SK-MEL-5 (cell line): Measurements from ENCODE around the gene RNF6. TPM values are rescaled to one million over a fixed set of nuclear protein-coding genes. Genes with fewer than 3 reads are reported as not detected.

Experiments
- DNase-seq: peaks from one replicate; pipeline ENCODE4 v3.0.0-alpha.2; 2016; ENCODE audit warnings: low read depth, low spot score
- in situ Hi-C: cut with HindIII; loops from 2 replicates; pipeline ENCODE4 v1.10.0; 2016; ENCODE audit warnings: low sequenced_read_pairs, high pct_unique_total_duplicates, low pct_unique_long_range_greater_than_20kb
- total RNA-seq: library from RNA; depleted of rRNA; stranded (reverse); fragments of >200 nt; shearing (Covaris generic); gene quantifications from 2 replicates; pipeline ENCODE4 v1.2.3, GENCODE V29; 2014

Gene RNF6
- total RNA-seq, 1 experiment from 2014 or later = 52.0 TPM

DNA sequence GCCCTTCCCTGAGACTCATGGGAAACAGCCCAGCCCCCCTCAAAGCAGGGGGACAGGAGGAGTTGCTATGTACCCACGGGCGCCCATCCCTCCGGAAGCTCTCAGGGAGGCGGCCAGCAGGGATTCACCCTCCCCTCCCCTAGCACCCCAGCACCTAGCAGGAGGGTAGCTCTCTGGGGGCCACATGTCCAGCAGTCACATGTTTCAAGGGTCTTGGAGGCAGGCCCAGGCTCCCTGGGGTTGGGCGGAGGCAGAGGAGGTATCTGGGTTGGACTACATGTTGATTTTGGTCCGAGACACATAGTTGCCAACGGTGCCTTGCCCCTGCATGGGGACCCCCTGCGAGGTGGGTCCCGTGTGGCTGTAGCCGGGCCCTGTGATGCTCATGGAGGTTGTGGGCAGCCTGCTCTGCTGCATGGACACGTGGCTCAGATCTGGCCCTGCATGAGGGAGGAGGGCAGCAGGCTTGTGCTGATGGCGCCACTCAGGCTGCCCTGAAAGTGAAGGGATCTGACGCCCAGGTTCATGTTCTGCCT, 7.0 kb upstream of the RNF6 start:
- DNase-seq = no peak
- in situ Hi-C loops = no loop called here

DNA sequence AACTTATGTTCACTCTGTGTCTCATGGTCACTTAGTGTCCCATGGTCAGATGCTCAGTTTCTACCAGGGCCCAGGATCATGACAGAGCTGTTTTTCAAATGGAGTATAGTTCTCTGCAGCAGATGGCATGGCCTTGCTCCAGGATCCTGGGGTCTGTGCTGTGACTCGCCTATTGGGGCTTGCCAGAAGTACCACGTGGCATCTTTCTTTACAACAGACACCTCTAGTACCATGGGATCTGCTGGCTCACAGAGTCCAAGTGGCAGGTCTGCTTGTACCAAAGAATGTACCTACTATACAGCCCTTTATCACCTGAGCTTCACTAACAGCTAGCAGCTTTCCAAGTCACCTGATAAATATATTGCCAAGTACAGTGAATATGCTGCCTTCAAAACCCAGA, 6.0 kb upstream of the RNF6 start:
- no peak for DNase-seq
- in situ Hi-C loops = no loop called here

DNA sequence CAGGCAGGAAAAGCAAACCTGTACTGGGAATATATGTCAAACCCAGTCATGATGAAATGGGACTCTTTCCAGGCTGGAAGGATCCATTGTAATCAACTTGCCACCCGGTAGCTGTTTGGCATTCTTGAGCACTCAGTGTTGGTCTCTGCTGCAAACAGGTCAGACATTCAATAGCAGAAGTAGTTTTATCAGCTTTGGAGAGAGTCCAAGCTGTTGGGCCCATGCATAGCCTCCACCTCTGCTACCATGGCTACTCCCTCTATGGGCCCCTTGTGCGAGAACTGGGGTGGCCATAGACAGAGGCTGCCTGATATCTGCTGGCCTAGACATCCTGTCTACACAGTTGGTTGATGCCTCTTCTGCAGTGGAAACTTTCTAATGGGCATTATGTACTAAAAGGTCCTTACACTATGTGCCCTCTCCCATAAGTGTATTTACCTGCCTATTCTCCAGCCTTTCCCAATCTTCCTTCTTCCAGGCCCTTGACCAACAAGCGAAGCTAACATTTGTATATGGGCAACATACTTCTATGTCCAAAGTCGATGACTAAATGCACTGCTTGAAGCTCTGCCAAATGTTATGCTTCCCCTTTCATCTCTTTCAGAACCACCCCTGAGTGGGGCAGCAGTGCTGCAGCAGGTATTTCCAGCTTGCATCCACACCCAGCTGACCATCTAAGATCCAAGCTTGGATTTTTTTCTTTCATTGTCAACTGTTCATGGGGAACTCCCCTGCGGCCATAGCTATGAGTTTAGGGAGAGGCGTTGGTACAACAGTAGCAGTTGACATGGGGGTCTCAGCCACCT, 5.3 kb upstream of the RNF6 start:
- in situ Hi-C loops = no loop called here
- DNase-seq = no peak

DNA sequence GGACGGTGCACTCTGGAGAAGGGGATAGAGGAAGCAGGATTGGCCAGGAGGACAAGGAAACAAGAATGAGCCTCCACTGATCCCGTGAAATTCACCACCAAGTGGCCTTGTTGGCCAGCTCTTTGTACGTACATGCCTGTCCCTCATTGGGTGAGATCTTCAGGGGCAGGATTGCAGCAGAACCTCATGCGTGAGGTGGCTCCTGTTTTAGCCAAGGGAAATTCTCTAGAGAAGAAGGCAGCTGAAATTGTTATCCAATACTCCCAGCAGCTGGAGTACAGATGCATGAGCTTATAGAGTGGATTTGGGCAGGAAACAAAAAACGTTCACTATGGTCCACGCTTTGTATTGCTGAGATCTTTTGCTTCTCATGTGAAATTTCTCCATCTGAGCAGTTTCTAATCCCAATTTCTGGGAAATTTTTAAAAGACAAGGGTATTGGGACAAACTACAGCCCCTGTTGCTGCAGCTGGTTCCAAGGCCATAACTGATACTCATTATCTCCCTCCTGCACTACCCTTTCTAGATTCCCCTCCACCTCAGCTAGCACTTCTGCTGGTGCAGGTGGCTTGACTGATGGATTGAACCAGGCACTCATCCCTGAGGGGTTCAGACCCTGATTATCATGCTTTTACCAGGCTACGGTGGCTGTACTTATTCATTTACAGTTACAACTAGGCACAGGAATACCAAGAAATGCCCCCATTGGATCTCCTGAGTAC, 3.9 kb upstream of the RNF6 start:
- in situ Hi-C loops = no loop called here
- no peak for DNase-seq

DNA sequence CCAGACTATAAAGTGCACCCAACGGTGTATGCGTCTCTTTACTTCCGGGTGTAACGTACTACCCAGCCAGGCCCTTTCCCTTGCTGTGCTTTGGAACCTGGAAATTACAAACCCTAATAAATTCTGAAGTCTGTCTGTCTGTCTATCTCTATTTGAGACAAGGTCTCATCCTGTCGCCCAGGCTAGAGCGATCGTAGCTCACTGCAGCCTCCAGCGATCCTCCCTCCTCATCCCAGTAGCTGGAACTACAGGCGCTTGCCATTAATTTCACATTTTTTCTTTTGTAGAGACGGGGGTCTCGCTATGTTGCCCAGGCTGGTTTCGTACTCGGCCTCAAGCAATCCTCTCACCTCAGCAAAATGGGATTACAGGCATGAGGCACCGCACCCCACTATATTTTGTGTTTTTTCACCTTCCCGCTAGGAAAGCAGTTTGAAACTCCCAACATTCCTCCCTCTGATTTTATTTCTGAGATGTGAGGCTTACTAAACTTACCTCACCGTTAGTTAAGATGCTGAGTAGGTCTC, 469 bp upstream of the RNF6 start:
- DNase-seq = no peak
- in situ Hi-C loops = no loop called here

DNA sequence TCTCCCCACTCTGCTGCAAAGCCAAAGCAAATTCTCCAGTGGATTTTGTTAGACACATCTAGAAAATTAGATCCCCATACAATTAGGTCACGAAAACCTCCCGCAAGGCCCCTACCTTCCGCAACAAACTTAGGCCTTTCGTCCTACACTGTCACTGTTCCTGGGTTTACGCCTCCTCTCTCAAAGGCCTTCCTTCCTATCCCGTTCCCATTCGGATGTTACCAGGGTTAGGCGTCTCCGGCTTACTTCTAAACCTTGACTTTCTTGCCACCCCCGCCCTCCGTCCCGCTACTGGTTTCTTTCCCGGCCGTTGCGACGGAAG, 754 bp downstream of the RNF6 start:
- in situ Hi-C loops = no loop called here
- no peak for DNase-seq

DNA sequence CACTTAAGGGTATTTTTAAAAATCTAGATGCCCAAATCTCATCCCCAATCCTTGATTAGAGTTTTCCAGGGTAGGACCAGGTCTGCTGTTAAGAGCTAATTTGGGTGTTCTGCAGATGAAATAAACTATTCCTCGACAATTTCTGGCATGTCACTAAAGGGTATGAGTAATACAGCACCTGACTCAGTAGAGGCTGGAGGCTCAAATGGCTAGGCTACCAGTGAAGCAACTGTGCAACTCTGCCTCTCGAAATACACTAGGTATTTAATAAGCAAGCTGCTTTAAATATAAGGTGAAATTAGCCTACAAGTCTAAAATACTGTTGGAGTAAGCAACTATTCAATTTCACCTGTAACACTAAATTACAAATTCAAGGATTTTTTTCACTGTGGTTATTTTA, 1.5 kb downstream of the RNF6 start:
- DNase-seq = peak; percentile 10
- in situ Hi-C loops = no loop called here

DNA sequence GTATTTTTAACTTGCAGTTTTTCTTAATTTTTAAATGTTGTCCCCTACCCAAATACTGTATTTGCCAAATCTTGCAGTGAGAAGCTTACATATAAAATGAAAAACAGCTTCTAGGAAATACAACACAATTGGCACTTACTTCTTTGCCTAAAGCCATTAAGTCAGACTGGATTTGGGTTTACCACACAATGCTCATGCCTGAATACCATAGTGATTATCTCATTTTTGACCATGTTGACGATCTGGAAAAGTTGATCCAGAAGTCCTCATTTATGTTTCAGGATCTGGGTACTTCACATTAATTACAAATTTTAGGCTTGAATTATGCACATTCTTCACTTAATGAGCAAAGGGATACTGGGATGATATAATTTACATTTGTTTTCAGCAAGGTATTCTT, 2.4 kb downstream of the RNF6 start:
- in situ Hi-C loops = no loop called here
- no peak for DNase-seq

DNA sequence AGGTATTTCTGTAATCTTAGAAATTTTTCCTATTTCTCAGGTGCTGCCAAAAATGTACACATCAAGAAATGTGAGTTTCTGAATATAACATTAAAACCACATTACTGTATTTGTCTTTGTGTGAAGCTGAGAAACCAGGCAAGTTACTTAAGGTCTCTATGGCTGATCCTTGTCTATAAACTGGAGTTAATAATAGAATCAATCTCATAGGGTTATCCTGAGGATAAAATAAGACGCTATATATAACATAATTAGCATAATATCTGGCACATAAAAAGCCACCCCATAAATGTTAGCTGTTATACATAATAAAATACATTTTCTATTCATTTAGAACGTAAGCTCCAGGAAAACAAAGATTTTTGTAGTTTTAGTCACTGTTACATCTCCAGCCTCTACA, 6.1 kb downstream of the RNF6 start:
- no peak for DNase-seq
- in situ Hi-C loops = no loop called here

DNA sequence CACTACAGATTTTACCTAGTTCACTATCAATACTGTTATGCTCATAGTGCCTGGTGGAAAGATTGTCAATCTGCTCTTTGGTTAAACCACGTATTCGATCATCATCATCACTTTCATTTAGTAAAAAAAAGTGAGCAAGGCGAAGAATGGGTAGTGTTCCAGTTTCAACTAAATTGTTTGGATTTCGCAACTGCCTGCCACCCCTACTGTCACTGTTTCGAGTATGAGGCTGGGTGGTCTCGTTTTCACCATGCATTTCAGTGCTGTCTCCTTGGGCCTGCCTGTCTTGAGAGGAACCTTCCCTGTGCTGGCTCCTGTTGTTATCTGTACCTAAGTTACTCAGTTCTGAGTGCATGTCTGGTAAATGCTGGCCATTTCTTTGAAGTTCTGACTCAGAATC, 8.1 kb downstream of the RNF6 start:
- no peak for DNase-seq

DNA sequence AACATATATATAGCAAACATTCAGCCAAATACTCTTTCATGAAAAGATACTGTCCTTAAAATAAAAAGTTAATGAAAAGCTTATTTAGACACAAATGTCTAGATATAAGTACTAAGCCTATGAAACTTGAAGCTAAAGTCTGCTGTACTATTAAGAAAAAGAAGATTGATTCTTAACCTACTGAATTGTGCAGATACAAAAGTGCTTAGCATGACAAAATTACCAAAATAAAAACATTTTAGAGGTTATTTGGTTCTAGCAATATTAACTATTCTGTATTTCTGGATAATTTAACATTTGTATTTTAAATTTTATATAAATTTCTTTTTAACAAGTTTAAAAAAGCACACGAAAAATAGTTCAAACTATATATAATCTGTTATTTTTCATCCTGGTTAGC, 8.8 kb downstream of the RNF6 start:
- in situ Hi-C loops = no loop called here
- DNase-seq = no peak

More for the DNA sequence above, 8.1 kb downstream of the RNF6 start:
- in situ Hi-C loops = no loop called here

DNA sequence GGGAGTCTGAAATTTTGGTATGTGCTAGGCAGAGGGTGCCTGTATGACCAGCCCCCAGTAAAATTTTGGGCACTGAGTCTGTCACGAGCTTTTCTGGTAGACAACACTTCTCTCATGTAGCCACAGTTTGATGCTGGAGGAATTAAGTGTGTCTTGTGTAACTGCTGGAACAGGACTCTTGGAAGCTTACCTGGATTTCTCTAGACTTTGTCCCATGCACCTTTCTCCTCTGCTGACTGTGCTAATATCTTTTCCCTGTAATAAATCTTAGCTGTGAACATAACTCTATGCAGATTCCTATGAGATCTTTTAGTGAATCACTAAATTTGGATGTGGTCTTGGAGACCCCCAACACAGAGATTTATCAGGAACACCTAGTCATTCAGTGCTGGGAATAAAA, 13.8 kb downstream of the RNF6 start:
- in situ Hi-C loops = no loop called here
- no peak for DNase-seq

DNA sequence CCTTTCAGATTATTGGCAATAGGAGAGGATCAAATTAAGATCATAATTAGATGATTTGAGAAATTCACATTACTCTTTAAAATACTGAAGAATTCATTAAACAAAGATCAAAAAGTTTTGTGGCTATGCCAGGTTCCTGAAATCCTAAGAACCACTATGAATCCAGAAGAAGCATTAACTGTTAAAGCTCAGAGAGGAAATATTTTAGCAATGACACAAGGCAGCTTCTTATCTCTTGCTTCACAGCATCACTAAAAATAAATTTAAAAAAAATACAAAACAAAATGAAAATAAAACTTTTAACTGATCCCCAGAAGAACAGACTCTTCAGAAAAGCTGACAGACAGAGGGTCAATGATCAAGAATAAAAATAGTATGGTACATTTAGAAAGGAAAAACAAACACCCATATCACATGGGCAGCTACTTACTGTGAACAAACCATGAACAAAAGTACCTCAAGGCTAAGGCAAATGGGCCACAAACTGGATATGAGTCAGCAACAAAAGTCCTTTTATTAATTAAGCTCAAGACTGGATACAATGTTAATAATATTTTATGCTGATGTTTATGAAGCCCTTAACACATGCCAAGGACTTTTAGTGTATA, 19.6 kb downstream of the RNF6 start:
- in situ Hi-C loops = no loop called here

DNA sequence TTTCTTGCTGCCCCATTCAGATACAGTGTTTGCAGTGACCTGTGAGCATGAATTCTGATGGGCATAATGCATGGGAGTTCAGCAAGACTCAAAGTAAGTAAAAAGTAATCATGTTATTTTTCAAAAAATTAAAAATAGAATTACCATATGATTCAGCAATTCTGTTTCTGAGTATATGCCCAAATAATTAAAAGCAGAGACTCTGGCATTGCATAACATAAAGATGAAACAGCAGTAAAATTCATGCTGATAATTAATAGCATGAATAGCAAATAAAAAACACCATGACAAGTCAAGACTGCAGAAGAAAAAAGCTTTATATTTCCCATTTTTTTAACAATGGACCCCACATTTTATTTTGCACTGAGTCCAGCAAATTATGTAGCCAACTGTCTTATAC, 21.3 kb downstream of the RNF6 start:
- DNase-seq = no peak
- in situ Hi-C loops = no loop called here

More for the DNA sequence above, 19.6 kb downstream of the RNF6 start:
- DNase-seq = no peak

DNA sequence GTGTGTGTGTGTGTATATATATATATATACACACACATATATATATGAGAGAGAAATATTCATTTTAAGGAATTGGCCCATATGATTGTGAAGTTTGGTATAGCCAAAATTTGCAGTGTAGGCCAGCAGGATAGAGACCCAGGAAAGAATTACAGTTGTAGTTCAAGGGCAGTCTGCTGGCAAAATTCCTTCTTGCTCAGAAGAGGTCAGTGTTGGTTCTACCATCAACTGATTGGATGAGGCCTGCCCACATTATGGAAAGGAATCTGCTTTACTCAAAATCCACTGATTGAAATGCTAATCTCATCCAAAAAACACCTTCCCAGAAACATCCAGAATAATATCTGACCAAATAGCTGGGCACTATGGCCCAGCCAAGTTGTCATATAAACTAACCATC, 24.0 kb downstream of the RNF6 start:
- in situ Hi-C loops = no loop called here
- DNase-seq = peak; percentile 42

DNA sequence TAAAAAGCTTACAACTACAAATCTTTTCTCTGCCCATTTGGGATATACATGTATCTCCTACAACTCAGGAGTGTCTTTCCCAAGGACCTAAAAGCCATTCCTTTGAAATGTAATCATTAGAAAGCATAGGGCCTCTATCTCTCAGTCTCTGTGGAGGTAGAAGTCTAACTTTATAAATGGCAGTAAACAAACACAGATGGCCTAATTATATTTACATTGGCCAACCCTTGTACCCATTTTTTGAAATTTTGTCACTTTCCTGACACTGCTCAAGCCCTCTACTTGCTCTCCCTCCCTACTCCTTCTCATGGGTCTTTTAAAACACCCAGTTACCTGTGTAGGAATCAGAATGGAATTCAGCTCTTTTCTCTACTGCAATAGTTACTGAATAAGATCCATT, 24.8 kb downstream of the RNF6 start:
- DNase-seq = no peak
- in situ Hi-C loops = no loop called here

DNA sequence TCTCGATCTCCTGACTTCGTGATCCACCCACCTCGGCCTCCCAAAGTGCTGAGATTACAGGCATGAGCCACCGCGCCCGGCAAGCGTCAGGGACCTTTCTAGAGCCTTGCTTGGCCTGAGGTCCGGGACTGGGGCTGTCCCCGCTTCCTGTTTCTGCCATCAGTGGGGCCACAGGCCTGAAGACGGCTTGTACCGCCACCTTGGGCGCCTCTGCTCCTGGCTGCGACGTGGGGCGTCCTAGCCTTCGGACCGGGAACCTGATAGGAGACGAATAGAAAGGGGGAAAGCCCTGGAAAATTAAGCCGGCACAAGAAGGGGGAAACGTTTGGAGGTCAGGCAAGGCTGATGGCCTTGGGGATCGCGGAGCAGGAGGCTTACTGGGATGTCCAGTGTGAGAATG, 35.1 kb downstream of the RNF6 start:
- no peak for DNase-seq
- in situ Hi-C loops = no loop called here

DNA sequence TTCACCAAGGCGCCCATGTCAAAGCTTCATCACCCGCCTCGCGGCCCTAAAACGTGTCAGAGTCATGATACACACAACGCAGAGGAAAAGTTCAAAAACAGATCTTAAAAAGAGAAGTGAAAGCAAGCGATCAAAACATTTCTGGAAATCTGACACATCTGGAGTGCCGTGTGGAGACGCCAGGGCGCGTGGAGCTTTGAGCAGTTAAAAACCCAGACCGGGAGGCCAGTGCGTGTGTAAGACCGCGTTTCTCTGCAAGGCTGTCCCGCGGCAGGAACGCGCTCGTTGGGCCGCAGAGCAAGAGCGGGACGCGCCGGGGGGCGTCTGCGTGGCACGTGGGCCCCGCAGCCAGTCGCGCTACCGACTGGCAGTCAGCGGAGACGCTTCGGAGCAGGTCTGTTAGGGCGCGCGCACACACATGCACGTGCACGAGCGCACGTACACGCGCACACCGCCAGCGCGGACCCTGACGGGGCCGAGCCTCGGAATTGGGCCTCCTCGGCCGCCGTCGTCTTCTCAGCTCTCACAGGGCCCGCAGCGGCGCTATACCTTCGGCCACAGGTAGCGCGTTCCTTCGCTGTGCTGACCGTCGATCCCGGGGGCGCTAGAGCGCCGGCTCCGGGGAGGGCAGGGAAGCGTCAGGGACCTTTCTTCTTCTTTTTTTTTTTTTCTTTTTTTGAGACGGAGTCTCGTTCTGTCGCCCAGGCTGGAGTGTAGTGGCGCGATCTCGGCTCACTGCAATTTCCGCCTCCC, 35.8 kb downstream of the RNF6 start:
- in situ Hi-C loops = no loop called here
- DNase-seq = peak; percentile 92
